ENCODE results near the gene CWC22. TPM values are rescaled to one million over a fixed set of nuclear protein-coding genes. Genes with fewer than 3 reads are reported as not detected.

The CWC22 gene
- total RNA-seq, 1 experiment from 2014 or later: 34.0 TPM

- no peak for TF ChIP-seq CTCF (IDR thresholded peaks at IDR 0.05; ENCODE audit: unreplicated experiment)
- Mint-ChIP-seq H3K9me3 (ENCODE audit: unreplicated experiment) (no peaks in the 10 kb centered on the region), H3K4me1 (ENCODE audit: insufficient read depth, unreplicated experiment) (peaks cover 45% of the 10 kb centered on the region), H3K36me3 (ENCODE audit: insufficient read depth, unreplicated experiment) (peaks cover 30% of the 10 kb centered on the region), H3K4me3 (ENCODE audit: unreplicated experiment) (no peak overlapping the region), H3K27me3 (ENCODE audit: insufficient read depth, unreplicated experiment) (no peaks in the 10 kb centered on the region), H3K27ac (ENCODE audit: low read depth, unreplicated experiment) (peak overlapping the region; percentile 17)
- ChIA-PET CTCF (interaction anchor here (0.8 to 4.4 kb wide), 8 partner anchors 8 to 78 kb away, joined by 3 to 26 read pairs (median 6); no protein-coding TSS in a partner anchor), POLR2A (interaction anchor here (0.6 to 1.9 kb wide), 3 partner anchors 11 to 608 kb away, joined by 3 to 5 read pairs (median 3); no protein-coding TSS in a partner anchor)
- intact Hi-C loops (cut with micrococcal nuclease): no loop called here
- no TSS peak for BruUV-seq (replicated peaks)
- no peak for DNase-seq (ENCODE audit: unreplicated experiment)
Measured at GRCh38 chr2:180001726-180002125, 5.4 kb downstream of the CWC22 start.

DNA sequence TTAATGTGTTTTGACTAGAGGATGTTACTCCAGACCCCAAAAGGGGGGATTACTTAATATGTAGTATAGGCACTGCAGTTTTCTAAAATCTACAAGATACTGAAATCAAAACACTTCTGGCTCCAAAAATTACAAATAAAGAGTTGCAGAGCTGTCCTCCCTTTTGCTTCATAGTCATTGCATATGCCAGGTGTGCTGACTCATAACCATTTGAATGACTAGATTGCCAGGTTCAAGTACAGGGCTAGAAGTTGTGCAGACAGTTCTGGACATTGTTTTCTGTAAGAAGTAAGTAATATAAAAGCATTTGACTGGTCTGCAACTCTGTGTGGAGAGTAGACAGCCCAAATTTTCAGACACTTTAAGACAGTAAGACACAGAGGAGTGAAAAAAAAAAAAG is 6.7 kb downstream of the CWC22 start:
- Mint-ChIP-seq H3K4me1 (ENCODE audit: insufficient read depth, unreplicated experiment) (peaks cover 47% of the 10 kb centered on the region), H3K36me3 (ENCODE audit: insufficient read depth, unreplicated experiment) (peaks cover 30% of the 10 kb centered on the region), H3K9me3 (ENCODE audit: unreplicated experiment) (no peaks in the 10 kb centered on the region), H3K27me3 (ENCODE audit: insufficient read depth, unreplicated experiment) (no peaks in the 10 kb centered on the region), H3K4me3 (ENCODE audit: unreplicated experiment) (no peak overlapping the region), H3K27ac (ENCODE audit: low read depth, unreplicated experiment) (no peak overlapping the region)
- ChIA-PET CTCF (interaction anchor here (0.5 to 4.4 kb wide), 6 partner anchors 9 to 1403 kb away, joined by 3 to 26 read pairs (median 5); no protein-coding TSS in a partner anchor), POLR2A (no interaction called here)
- no peak for TF ChIP-seq CTCF (IDR thresholded peaks at IDR 0.05; ENCODE audit: unreplicated experiment)
- DNase-seq (ENCODE audit: unreplicated experiment): peak; percentile 41
- no TSS peak for BruUV-seq (replicated peaks)
- intact Hi-C loops (cut with micrococcal nuclease): no loop called here

DNA sequence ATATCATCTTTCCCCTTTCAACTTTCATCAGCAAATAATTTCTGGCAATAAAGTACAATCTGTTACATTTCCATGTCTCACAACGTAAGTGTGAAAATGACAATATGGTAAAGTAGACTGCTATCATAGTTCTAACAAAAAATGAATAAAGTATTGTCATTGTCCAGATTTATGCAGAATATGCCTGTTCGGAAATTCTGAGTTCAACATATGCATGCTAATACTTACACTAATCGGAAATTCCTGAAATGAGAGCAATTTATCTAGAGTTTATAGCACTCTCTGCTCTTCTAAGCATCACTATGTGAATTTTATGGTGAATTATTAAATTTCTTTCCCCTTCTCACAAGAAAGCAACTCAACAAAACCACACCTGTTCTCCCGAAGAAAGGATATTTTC is 8.1 kb downstream of the CWC22 start:
- H3K4me3 Mint-ChIP-seq (ENCODE audit: unreplicated experiment): no peak overlapping the region
- no peak for TF ChIP-seq CTCF (IDR thresholded peaks at IDR 0.05; ENCODE audit: unreplicated experiment)
- H3K9me3 Mint-ChIP-seq (ENCODE audit: unreplicated experiment): no peaks in the 10 kb centered on the region
- intact Hi-C loops (cut with micrococcal nuclease): no loop called here
- CTCF ChIA-PET: no interaction called here
- H3K27me3 Mint-ChIP-seq (ENCODE audit: insufficient read depth, unreplicated experiment): no peaks in the 10 kb centered on the region
- H3K4me1 Mint-ChIP-seq (ENCODE audit: insufficient read depth, unreplicated experiment): peaks cover 37% of the 10 kb centered on the region
- BruUV-seq (replicated peaks): no TSS peak
- POLR2A ChIA-PET: no interaction called here
- H3K27ac Mint-ChIP-seq (ENCODE audit: low read depth, unreplicated experiment): no peak overlapping the region
- DNase-seq (ENCODE audit: unreplicated experiment): no peak
- H3K36me3 Mint-ChIP-seq (ENCODE audit: insufficient read depth, unreplicated experiment): peaks cover 30% of the 10 kb centered on the region

GRCh38 chr2:179995741-179996515 is 11.2 kb downstream of the CWC22 start:
- DNase-seq (ENCODE audit: unreplicated experiment): no peak
- intact Hi-C loops (cut with micrococcal nuclease): no loop called here
- POLR2A ChIA-PET: no interaction called here
- H3K4me1 Mint-ChIP-seq (ENCODE audit: insufficient read depth, unreplicated experiment): peaks cover 27% of the 10 kb centered on the region
- H3K36me3 Mint-ChIP-seq (ENCODE audit: insufficient read depth, unreplicated experiment): peaks cover 22% of the 10 kb centered on the region
- CTCF ChIA-PET: interaction anchor here (0.6 kb wide), 1 partner anchor 93 kb away, joined by 3 read pairs; no protein-coding TSS in a partner anchor
- no peak for TF ChIP-seq CTCF (IDR thresholded peaks at IDR 0.05; ENCODE audit: unreplicated experiment)
- H3K9me3 Mint-ChIP-seq (ENCODE audit: unreplicated experiment): no peaks in the 10 kb centered on the region
- H3K4me3 Mint-ChIP-seq (ENCODE audit: unreplicated experiment): no peak overlapping the region
- H3K27ac Mint-ChIP-seq (ENCODE audit: low read depth, unreplicated experiment): no peak overlapping the region
- H3K27me3 Mint-ChIP-seq (ENCODE audit: insufficient read depth, unreplicated experiment): no peaks in the 10 kb centered on the region
- BruUV-seq (replicated peaks): no TSS peak

All from MCF 10A (cell line).